GM12892 (cell line): ENCODE data around the gene ATG2A.

ENCODE experiments used
- POLR2A ChIP-seq: IDR thresholded peaks from 2 replicates; pipeline ENCODE4 v1.6.1; 2011; ENCODE audit warnings: low read depth, low read length, control low read depth
- POLR2AphosphoS5 ChIP-seq: IDR thresholded peaks from 2 replicates; pipeline ENCODE4 v1.6.1; 2011; ENCODE audit warnings: low read depth, low read length, control low read depth
- TAF1 ChIP-seq: IDR thresholded peaks from 2 replicates; pipeline ENCODE4 v1.6.1; 2011; ENCODE audit warnings: low read depth, mild to moderate bottlenecking, control low read depth, low read length, borderline replicate concordance

GRCh38 chr11:64900263-64900678 lies 16.7 kb downstream of the ATG2A start:
- TF ChIP-seq TAF1 (no peak), POLR2A (no peak), POLR2AphosphoS5 (no peak)
